Upper lobe of left lung (tissue), 6 donors: Measurements from ENCODE around the gene DUSP9. TPM values are rescaled to one million over a fixed set of nuclear protein-coding genes. Genes with fewer than 3 reads are reported as not detected.

Experiments used
- ATAC-seq, 2 donors: fragments of 200-7000 bp; cut with Tn5 transposase; one replicate each; pipeline ENCODE4 v1.9.1; 2022; ENCODE audit warnings: mild to moderate bottlenecking in 2 of 2, moderate library complexity in 2 of 2; ENCODE audit not compliant: low FRiP score in 2 of 2
- DNase-seq, 2 donors: peaks; one replicate each; pipeline ENCODE4 v3.0.0-alpha.2; 2019 to 2020
- H3K27ac ChIP-seq, 4 donors: fragments of 200-600 bp; sonication (generic); one replicate each; pipeline ENCODE4 v1.5.1; 2016 to 2019
- H3K27me3 ChIP-seq, 4 donors: fragments of 200-600 bp; sonication (generic); one replicate each; pipeline ENCODE4 v1.5.1; 2017 to 2019
- H3K36me3 ChIP-seq, 4 donors: fragments of 200-600 bp; sonication (generic); one replicate each; pipeline ENCODE4 v1.5.1; 2016 to 2019
- H3K4me1 ChIP-seq, 4 donors: fragments of 200-600 bp; sonication (generic); one replicate each; pipeline ENCODE4 v1.5.1; 2018 to 2019
- H3K4me3 ChIP-seq, 4 donors: fragments of 200-600 bp; sonication (generic); one replicate each; pipeline ENCODE4 v1.5.1; 2017 to 2019; ENCODE audit warnings: mild to moderate bottlenecking in 2 of 4, moderate library complexity in 1 of 4
- H3K9me3 ChIP-seq, 4 donors: fragments of 200-600 bp; sonication (generic); one replicate each; pipeline ENCODE4 v1.5.1; 2018 to 2019
- EP300 ChIP-seq, 4 donors: sonication (generic); formaldehyde crosslinking; IDR thresholded peaks; one replicate each; pipeline ENCODE4 v1.5.1; 2017; ENCODE audit warnings: antibody characterized with exemption in 4 of 4, control low read depth in 2 of 4
- POLR2A ChIP-seq, 4 donors: fragments of 450-650 bp; IDR thresholded peaks; one replicate each; pipeline ENCODE4 v1.5.1; 2016 to 2017; ENCODE audit warnings: antibody characterized with exemption in 4 of 4, mild to moderate bottlenecking in 2 of 4
- POLR2AphosphoS5 ChIP-seq, 2 donors: sonication (generic); formaldehyde crosslinking; IDR thresholded peaks; one replicate each; pipeline ENCODE4 v1.5.1; 2017; ENCODE audit warnings: antibody characterized with exemption in 2 of 2
- WGBS, 2 donors: methylation state at CpG; one replicate each; pipeline ENCODE4 v1.1.5; 2017 to 2018; 5-methylcytosine and 5-hydroxymethylcytosine counted together
- total RNA-seq, 6 donors: library from RNA; depleted of rRNA in 4 of 6; stranded (reverse); fragments of >200 nt in 4 of 6; gene quantifications; one replicate each; pipeline versions ENCODE4 v1.1.0 to v1.2.1, GENCODE V29; 2016 to 2021
- TF ChIP-seq, protein P1 (sequence below), 6 experiments: fragments of 450-650 bp in 4 of 6; fragments of 200-600 bp in 2 of 6; sonication (generic) in 2 of 6; IDR thresholded peaks; one replicate each; pipeline ENCODE4 v1.5.1; 2016 to 2019; ENCODE audit warnings: antibody characterized with exemption in 6 of 6
- donor health status: DM: no; HTN: no; CAD: no; lungs with moderate emphysema.
- donor health status: DM: no; HTN: yes; CAD: no; lungs with severe emphysema.

DUSP9 gene
- total RNA-seq, 6 donors from 2014 or later, result 0.14 to 0.44 (median 0.27) TPM; not detected in 3

DNA sequence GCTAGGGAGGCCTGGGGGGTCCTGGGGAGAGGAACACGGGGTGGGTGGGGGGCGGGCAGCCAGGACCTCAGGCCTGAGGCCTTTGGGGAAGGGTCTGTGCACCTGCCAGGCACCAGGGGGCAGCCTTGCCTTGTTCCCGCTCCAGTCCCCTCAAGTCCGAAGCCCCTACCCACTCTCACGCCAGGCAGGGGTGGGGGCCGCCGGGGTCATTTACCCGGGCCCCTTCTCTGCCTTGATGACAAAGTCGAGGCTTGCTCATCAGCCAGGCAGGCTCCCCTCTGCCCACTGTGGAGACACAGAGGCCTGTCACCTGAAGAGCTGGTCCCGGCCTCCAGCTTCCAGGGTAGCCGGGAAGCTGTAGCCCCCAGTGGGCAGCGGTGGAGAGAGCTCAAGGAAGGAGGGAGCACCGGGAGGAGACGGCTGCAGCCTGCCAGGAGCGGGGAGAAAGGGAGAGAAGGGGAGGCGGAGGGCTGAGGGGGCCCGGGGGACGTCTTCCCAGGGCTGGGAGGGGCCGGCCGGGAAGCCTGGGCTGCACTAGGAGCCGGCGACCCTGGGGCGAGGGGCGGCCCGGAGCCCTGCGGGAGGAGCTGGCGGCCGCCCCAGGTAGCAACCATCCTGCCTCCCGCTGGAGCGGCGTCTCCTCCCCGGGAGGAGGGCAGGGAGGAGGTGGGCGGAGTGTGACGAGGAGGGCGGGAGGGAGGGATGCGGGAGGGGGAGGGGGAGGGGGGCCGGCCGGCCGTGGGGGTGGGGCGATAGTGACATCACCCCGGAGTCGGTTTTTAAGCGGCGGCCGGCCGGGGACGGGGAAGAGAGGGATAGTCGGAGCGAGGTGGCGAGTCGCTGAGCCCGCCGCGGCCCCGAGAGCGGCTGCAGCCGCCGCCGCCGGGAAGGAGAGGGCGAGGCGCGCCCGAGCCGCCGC is 40.4 kb downstream of the DUSP9 start, which contains the start of gene SLC6A8:
Gene SLC6A8, plus strand, starts transcription at position 806 of the 919 bp plus-strand sequence. CDS start 649 bp downstream, outside the sequence.
- Histone ChIP-seq H3K4me3 (peak within 1 kb of the TSS in 3 of 4 donors; percentile 38 to 48 (median 47)), H3K4me1 (peaks cover 0 to 15% (median 2%) of the 10 kb centered on the region in 4 donors), H3K9me3 (peaks cover 0 to 9% (median 0%) of the 10 kb centered on the region in 4 donors), H3K36me3 (no peaks in the 10 kb centered on the region), H3K27me3 (no peaks in the 10 kb centered on the region), H3K27ac (no peak within 1 kb of the TSS)
- 0 to 53% methylated on average over 3 to 35 of the region's 66 CpGs for WGBS, 2 donors
- DNase-seq (peak; percentile 51 to 90), ATAC-seq (peak in 1 of 2 donors; percentile 80)
- no peak for TF ChIP-seq EP300 (IDR thresholded peaks at IDR 0.05)
- peak in 1 of 2 donors; percentile 56 for TF ChIP-seq POLR2AphosphoS5 (IDR thresholded peaks at IDR 0.05)
- TF ChIP-seq, protein P1, sequence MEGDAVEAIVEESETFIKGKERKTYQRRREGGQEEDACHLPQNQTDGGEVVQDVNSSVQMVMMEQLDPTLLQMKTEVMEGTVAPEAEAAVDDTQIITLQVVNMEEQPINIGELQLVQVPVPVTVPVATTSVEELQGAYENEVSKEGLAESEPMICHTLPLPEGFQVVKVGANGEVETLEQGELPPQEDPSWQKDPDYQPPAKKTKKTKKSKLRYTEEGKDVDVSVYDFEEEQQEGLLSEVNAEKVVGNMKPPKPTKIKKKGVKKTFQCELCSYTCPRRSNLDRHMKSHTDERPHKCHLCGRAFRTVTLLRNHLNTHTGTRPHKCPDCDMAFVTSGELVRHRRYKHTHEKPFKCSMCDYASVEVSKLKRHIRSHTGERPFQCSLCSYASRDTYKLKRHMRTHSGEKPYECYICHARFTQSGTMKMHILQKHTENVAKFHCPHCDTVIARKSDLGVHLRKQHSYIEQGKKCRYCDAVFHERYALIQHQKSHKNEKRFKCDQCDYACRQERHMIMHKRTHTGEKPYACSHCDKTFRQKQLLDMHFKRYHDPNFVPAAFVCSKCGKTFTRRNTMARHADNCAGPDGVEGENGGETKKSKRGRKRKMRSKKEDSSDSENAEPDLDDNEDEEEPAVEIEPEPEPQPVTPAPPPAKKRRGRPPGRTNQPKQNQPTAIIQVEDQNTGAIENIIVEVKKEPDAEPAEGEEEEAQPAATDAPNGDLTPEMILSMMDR (IDR thresholded peaks at IDR 0.05), result peak in 2 of 6 experiments; percentile 8 to 39
- peak in 1 of 4 donors; percentile 34 for TF ChIP-seq POLR2A (IDR thresholded peaks at IDR 0.05)

DNA sequence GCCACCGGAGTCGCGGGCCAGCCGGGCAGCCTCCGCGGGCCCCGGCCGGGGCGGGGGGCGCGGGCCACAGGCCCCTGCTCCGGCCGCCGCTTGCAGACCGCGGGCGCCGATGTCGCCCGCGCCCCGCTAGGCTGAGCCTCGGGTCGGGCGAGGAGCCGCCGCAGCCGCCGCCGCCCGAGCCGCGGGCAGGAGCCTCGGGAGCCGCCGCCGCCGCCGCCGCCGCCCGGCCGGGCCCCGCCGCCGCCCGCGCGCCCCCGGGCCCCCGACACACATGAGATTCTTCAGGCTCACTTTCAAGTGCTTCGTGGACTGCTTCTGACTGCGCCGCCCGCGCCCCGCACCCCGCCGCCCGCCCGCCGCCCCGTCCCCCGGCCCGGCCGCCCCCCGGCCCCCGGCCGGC is 41.1 kb downstream of the DUSP9 start:
- Histone ChIP-seq H3K27ac (no peak overlapping the region), H3K4me3 (peak overlapping the region in 3 of 4 donors; percentile 38 to 48 (median 47))
- ATAC-seq, result no peak

DNA sequence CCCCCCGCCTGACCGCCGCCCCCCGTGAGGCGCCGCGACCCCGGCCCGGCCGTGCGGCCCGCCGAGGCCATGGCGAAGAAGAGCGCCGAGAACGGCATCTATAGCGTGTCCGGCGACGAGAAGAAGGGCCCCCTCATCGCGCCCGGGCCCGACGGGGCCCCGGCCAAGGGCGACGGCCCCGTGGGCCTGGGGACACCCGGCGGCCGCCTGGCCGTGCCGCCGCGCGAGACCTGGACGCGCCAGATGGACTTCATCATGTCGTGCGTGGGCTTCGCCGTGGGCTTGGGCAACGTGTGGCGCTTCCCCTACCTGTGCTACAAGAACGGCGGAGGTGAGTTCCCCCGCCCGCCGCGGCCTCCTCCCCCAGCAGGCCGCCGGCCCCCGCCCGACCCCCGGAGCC is 41.5 kb downstream of the DUSP9 start:
- DNase-seq, result no peak
- Histone ChIP-seq H3K9me3 (peaks cover 0 to 5% (median 0%) of the 10 kb centered on the region in 4 donors), H3K4me3 (peak overlapping the region in 3 of 4 donors; percentile 37 to 45 (median 42)), H3K27me3 (no peaks in the 10 kb centered on the region), H3K27ac (no peak overlapping the region), H3K4me1 (peaks cover 0 to 15% (median 2%) of the 10 kb centered on the region in 4 donors), H3K36me3 (no peaks in the 10 kb centered on the region)
- 50% methylated on average over 42 of the region's 57 CpGs; no CpG with 5 or more reads in 1 of the 2 donors for WGBS, 2 donors
- TF ChIP-seq, protein P1 (IDR thresholded peaks at IDR 0.05), result no peak
- no peak for TF ChIP-seq POLR2A (IDR thresholded peaks at IDR 0.05)
- ATAC-seq, result no peak

More for the DNA sequence above, 41.1 kb downstream of the DUSP9 start:
- DNase-seq, result peak in 1 of 2 donors; percentile 70
- H3K36me3 ChIP-seq, result no peaks in the 10 kb centered on the region
- 60% methylated on average over 7 of the region's 69 CpGs; no CpG with 5 or more reads in 1 of the 2 donors for WGBS, 2 donors
- TF ChIP-seq EP300 (IDR thresholded peaks at IDR 0.05) (no peak), POLR2A (IDR thresholded peaks at IDR 0.05) (no peak), POLR2AphosphoS5 (IDR thresholded peaks at IDR 0.05) (no peak)
- TF ChIP-seq, protein P1 (IDR thresholded peaks at IDR 0.05), result no peak
- peaks cover 0 to 9% (median 0%) of the 10 kb centered on the region in 4 donors for H3K9me3 ChIP-seq
- H3K27me3 ChIP-seq, result no peaks in the 10 kb centered on the region
- H3K4me1 ChIP-seq, result peaks cover 0 to 15% (median 2%) of the 10 kb centered on the region in 4 donors

DNA sequence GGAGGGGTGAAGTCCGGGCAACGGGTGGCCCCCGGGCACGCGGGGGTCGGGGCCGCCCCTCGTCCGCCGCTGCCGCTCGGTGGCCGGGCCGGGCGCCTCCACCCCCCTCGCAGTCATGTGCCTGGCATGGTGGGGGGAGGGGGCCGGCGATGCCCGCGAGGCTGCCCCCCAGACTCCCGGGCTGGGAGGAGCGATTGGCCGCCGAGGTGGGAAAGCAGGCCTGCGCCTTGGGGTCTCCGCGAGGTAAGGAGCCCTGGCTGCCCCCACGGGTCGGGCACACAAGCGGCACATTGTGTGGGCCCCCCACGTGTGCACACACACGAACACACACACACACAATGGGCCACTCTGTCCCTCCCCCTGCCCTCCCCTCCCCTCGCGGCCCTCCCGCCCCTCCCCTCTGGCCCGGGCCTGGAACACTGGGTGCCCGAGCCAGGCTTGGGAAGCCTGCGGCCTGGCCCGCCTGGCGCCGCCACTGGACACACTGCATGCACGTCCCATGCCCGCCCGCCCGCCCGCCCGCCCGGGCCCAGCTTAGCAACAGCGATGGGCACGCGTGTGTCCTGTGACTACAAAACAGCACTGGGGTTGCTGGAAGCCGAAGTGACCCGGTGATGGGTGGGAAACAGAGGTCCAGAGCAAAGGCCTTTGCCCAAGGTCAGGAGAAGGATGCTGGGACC is 42.0 kb downstream of the DUSP9 start:
- TF ChIP-seq POLR2A (IDR thresholded peaks at IDR 0.05) (no peak), EP300 (IDR thresholded peaks at IDR 0.05) (no peak), POLR2AphosphoS5 (IDR thresholded peaks at IDR 0.05) (no peak)
- TF ChIP-seq, protein P1 (IDR thresholded peaks at IDR 0.05), result no peak
- Histone ChIP-seq H3K4me3 (peak overlapping the region in 3 of 4 donors; percentile 37 to 45 (median 42)), H3K36me3 (no peaks in the 10 kb centered on the region), H3K9me3 (peaks cover 0 to under 1% (median 0%) of the 10 kb centered on the region in 4 donors), H3K4me1 (peaks cover 0 to 15% (median 2%) of the 10 kb centered on the region in 4 donors), H3K27ac (no peak overlapping the region), H3K27me3 (no peaks in the 10 kb centered on the region)
- 78% methylated on average over 15 of the region's 53 CpGs; no CpG with 5 or more reads in 1 of the 2 donors for WGBS, 2 donors
- DNase-seq (peak in 1 of 2 donors; percentile 80), ATAC-seq (no peak)
